Stimulated activated CD4-positive, alpha-beta T cell treated with anti-CD3 and anti-CD28 coated beads, Interleukin-2, amount 100 ng/mL, for 4 hours (primary cell): ENCODE measurements around the gene MOV10L1.
"Not testable (repeated sequence)": the region's sequence is repeated elsewhere in the genome, so short reads cannot be mapped to it uniquely, and the experiment has no call there.

ENCODE experiments used
- DNase-seq: peaks from one replicate; pipeline ENCODE4 v3.0.0-alpha.2; 2020; ENCODE audit warnings: low read depth

The MOV10L1 gene

GRCh38 chr22:50078246-50078645 is 11.6 kb upstream of the MOV10L1 start:
- no peak for DNase-seq

- DNase-seq: no peak
Measured at GRCh38 chr22:50078761-50079160, 11.0 kb upstream of the MOV10L1 start.

GRCh38 chr22:50080077-50080465 is 9.7 kb upstream of the MOV10L1 start:
- no peak for DNase-seq

GRCh38 chr22:50081426-50082196 is 8.2 kb upstream of the MOV10L1 start:
- no peak for DNase-seq

GRCh38 chr22:50082197-50082715 is 7.5 kb upstream of the MOV10L1 start:
- DNase-seq: no peak

GRCh38 chr22:50082961-50083461 is 6.8 kb upstream of the MOV10L1 start:
- DNase-seq: no peak

GRCh38 chr22:50083462-50084079 is 6.2 kb upstream of the MOV10L1 start:
- DNase-seq: no peak

GRCh38 chr22:50084080-50084477 is 5.7 kb upstream of the MOV10L1 start:
- no peak for DNase-seq

- DNase-seq: no peak
Measured at GRCh38 chr22:50084614-50085021, 5.2 kb upstream of the MOV10L1 start.

- DNase-seq: no peak
Measured at GRCh38 chr22:50085211-50085972, 4.4 kb upstream of the MOV10L1 start, which contains the start of gene MLC1. Gene MLC1 (minus strand): TSS chr22:50085426. CDS start chr22:50084902, 524 bp downstream.

- DNase-seq: no peak
Measured at GRCh38 chr22:50086526-50086925, 3.3 kb upstream of the MOV10L1 start.

GRCh38 chr22:50086975-50087374 is 2.8 kb upstream of the MOV10L1 start:
- DNase-seq: not testable (repeated sequence)

- no peak for DNase-seq
Measured at GRCh38 chr22:50087646-50088045, 2.2 kb upstream of the MOV10L1 start.

GRCh38 chr22:50088096-50088495 is 1.7 kb upstream of the MOV10L1 start:
- no peak for DNase-seq

GRCh38 chr22:50089231-50089630 is 575 bp upstream of the MOV10L1 start:
- no peak for DNase-seq

GRCh38 chr22:50090412-50090714 is 557 bp downstream of the MOV10L1 start:
- DNase-seq: no peak

- DNase-seq: no peak
Measured at GRCh38 chr22:50091092-50091768, 1.4 kb downstream of the MOV10L1 start.

GRCh38 chr22:50092342-50092741 is 2.5 kb downstream of the MOV10L1 start:
- no peak for DNase-seq

- no peak for DNase-seq
Measured at GRCh38 chr22:50098052-50098451, 8.2 kb downstream of the MOV10L1 start.

GRCh38 chr22:50101870-50102565 is 12.2 kb downstream of the MOV10L1 start:
- DNase-seq: no peak

GRCh38 chr22:50102946-50103345 is 13.1 kb downstream of the MOV10L1 start:
- no peak for DNase-seq
